H54 (cell line): Measurements from ENCODE around the gene BCO1.

Experiments
- DNase-seq: peaks from one replicate; pipeline ENCODE4 v3.0.0; 2011; ENCODE audit warnings: low spot score, mixed read lengths; ENCODE audit not compliant: insufficient read length
- FAIRE-seq: peaks from 3 replicates; lab custom pipeline; 2011; peaks lifted over from hg19 to GRCh38; lab: Jason Lieb, UNC
- POLR2A ChIP-seq: IDR thresholded peaks from 2 replicates; pipeline ENCODE4 v1.6.1; 2011; ENCODE audit warnings: low read depth, mild to moderate bottlenecking, low read length

Gene BCO1

GRCh38 chr16:81277541-81278080 lies 39.1 kb downstream of the BCO1 start:
- FAIRE-seq (no peak), DNase-seq (no peak)
- no peak for TF ChIP-seq POLR2A

GRCh38 chr16:81278526-81278925 lies 40.0 kb downstream of the BCO1 start:
- DNase-seq: no peak
- no peak for FAIRE-seq
- no peak for TF ChIP-seq POLR2A

GRCh38 chr16:81279392-81279791 lies 40.9 kb downstream of the BCO1 start:
- DNase-seq (peak; percentile 17), FAIRE-seq (no peak)
- TF ChIP-seq POLR2A: no peak

GRCh38 chr16:81280393-81280792 lies 41.9 kb downstream of the BCO1 start:
- TF ChIP-seq POLR2A: no peak

GRCh38 chr16:81283044-81283443 lies 44.6 kb downstream of the BCO1 start:
- no peak for TF ChIP-seq POLR2A
- no peak for FAIRE-seq

More at GRCh38 chr16:81280393-81280792, 41.9 kb downstream of the BCO1 start:
- no peak for DNase-seq
- FAIRE-seq: no peak

GRCh38 chr16:81284995-81285600 lies 46.6 kb downstream of the BCO1 start:
- FAIRE-seq: no peak
- TF ChIP-seq POLR2A: no peak

More at GRCh38 chr16:81283044-81283443, 44.6 kb downstream of the BCO1 start:
- no peak for DNase-seq

GRCh38 chr16:81286190-81286589 lies 47.7 kb downstream of the BCO1 start:
- TF ChIP-seq POLR2A: no peak
- FAIRE-seq (no peak), DNase-seq (no peak)

More at GRCh38 chr16:81284995-81285600, 46.6 kb downstream of the BCO1 start:
- DNase-seq: no peak

GRCh38 chr16:81291117-81291516 lies 52.6 kb downstream of the BCO1 start:
- FAIRE-seq: no peak
- TF ChIP-seq POLR2A: no peak
- no peak for DNase-seq

GRCh38 chr16:81292936-81293335 lies 54.4 kb downstream of the BCO1 start:
- TF ChIP-seq POLR2A: no peak
- FAIRE-seq (no peak), DNase-seq (no peak)

- DNase-seq: no peak
- TF ChIP-seq POLR2A: no peak
- no peak for FAIRE-seq
Observed at GRCh38 chr16:81293909-81294802, 55.7 kb downstream of the BCO1 start.

- FAIRE-seq (no peak), DNase-seq (no peak)
- no peak for TF ChIP-seq POLR2A
Observed at GRCh38 chr16:81296631-81297030, 58.1 kb downstream of the BCO1 start.

- no peak for TF ChIP-seq POLR2A
- FAIRE-seq: no peak
- DNase-seq: no peak
Observed at GRCh38 chr16:81307770-81308169, 69.3 kb downstream of the BCO1 start.

GRCh38 chr16:81310045-81310644 lies 71.7 kb downstream of the BCO1 start:
- DNase-seq (no peak), FAIRE-seq (no peak)
- no peak for TF ChIP-seq POLR2A

GRCh38 chr16:81311762-81312161 lies 73.3 kb downstream of the BCO1 start:
- DNase-seq (no peak), FAIRE-seq (no peak)
- TF ChIP-seq POLR2A: no peak
